Nephron progenitor cell (in vitro differentiated cells): ENCODE results near the gene FRAT1.

ENCODE experiments used
- DNase-seq: peaks from one replicate; pipeline ENCODE4 v3.0.0; 2021
- H3K27ac Mint-ChIP-seq: 2 replicates; pipeline ENCODE4 v1.8.0; 2021; ENCODE audit warnings: mild to moderate bottlenecking, moderate library complexity, mixed read lengths
- H3K27me3 Mint-ChIP-seq: 2 replicates; pipeline ENCODE4 v1.8.0; 2021; ENCODE audit warnings: mild to moderate bottlenecking, low read depth, mixed read lengths; ENCODE audit not compliant: poor library complexity
- H3K36me3 Mint-ChIP-seq: 2 replicates; pipeline ENCODE4 v1.8.0; 2021; ENCODE audit warnings: low read depth, mixed read lengths
- H3K4me1 Mint-ChIP-seq: 2 replicates; pipeline ENCODE4 v1.8.0; 2021; ENCODE audit warnings: mixed read lengths
- H3K4me3 Mint-ChIP-seq: 2 replicates; pipeline ENCODE4 v1.8.0; 2021; ENCODE audit warnings: mild to moderate bottlenecking, moderate library complexity, mixed read lengths
- H3K9me3 Mint-ChIP-seq: 2 replicates; pipeline ENCODE4 v1.8.0; 2021; ENCODE audit warnings: mild to moderate bottlenecking, moderate library complexity, mixed read lengths
- TF ChIP-seq, protein P1 (sequence below): fragments of 200-600 bp; sonication (generic); IDR thresholded peaks from 2 replicates; pipeline ENCODE4 v1.5.0; 2021; ENCODE audit warnings: antibody characterized with exemption

The FRAT1 gene

DNA sequence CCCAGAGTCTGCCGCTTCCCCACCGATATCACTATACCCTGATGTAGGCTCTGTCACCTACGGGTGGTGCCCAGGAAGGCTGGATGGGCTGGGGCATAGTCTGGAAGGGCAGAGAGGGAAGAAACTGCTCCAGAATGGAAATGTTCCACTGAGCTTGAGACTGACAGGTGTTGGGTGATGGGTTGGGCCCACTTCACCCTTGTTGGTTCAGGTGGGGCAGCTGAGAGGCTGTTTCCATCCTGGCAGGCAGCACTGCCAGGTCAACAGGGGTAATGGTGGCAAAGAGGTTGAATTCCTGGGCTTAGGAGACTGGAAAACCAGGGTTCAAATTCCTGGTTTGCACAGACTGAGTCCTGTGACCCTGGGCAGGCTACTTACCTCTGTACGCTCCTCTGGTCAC, 44.0 kb downstream of the FRAT1 start:
- H3K27ac Mint-ChIP-seq, result no peak overlapping the region
- no peak overlapping the region for H3K4me3 Mint-ChIP-seq
- DNase-seq, result no peak
- no peaks in the 10 kb centered on the region for H3K9me3 Mint-ChIP-seq
- H3K4me1 Mint-ChIP-seq, result no peaks in the 10 kb centered on the region
- no peaks in the 10 kb centered on the region for H3K27me3 Mint-ChIP-seq
- TF ChIP-seq, protein P1, sequence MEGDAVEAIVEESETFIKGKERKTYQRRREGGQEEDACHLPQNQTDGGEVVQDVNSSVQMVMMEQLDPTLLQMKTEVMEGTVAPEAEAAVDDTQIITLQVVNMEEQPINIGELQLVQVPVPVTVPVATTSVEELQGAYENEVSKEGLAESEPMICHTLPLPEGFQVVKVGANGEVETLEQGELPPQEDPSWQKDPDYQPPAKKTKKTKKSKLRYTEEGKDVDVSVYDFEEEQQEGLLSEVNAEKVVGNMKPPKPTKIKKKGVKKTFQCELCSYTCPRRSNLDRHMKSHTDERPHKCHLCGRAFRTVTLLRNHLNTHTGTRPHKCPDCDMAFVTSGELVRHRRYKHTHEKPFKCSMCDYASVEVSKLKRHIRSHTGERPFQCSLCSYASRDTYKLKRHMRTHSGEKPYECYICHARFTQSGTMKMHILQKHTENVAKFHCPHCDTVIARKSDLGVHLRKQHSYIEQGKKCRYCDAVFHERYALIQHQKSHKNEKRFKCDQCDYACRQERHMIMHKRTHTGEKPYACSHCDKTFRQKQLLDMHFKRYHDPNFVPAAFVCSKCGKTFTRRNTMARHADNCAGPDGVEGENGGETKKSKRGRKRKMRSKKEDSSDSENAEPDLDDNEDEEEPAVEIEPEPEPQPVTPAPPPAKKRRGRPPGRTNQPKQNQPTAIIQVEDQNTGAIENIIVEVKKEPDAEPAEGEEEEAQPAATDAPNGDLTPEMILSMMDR, result no peak
- peaks cover 47% of the 10 kb centered on the region for H3K36me3 Mint-ChIP-seq

DNA sequence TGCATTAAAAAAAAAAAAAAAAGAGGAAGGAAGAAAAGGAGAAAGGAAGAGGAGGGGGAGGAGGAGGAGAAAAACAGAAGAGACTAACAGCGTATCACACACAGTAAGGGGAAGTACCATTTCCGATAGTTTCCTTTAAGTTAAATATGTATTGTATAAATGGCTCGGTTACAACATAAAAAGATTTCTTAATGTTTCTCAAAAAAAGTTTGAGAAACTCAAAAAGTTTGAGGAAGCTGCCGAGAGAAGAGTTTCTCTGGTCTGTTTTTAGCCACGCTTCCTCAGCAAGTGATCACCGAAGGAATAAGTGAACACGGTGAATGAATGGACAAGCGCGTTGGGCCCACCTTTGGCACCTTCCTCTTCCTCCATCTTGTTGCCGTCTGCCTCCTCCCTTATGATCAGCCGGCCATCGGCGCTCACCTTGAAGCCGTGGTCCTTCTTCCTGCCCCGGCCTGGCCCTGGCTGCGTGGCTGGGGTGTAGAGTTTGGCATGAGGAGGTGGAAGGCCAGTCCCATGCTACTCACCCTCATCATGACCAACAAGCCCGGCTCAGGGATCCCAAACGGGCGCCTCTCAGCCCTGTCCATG, 46.8 kb downstream of the FRAT1 start:
- Mint-ChIP-seq H3K9me3 (no peaks in the 10 kb centered on the region), H3K27ac (no peak overlapping the region), H3K36me3 (peaks cover 42% of the 10 kb centered on the region), H3K4me3 (no peak overlapping the region), H3K27me3 (no peaks in the 10 kb centered on the region), H3K4me1 (no peaks in the 10 kb centered on the region)
- DNase-seq, result no peak
- TF ChIP-seq, protein P1, result no peak

DNA sequence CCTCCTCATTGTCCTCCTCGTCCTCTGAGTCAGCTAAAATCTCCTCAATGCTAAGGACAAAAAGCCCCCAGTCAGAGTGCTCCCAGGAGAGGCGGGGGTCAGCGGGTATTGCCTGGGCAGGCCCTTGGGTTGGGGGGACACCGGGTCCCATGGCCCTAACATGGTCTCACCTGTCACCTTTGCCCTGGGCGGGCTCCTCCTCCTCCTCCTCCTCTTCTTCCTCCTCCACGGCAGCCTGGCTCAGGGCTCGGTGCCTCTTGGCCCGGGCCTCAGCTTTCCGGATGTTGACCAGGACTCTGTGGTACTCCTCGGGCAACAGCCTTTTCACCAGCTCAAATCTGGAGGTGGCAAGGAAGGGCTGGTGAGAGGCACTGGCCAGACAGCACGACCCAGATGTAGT, 47.5 kb downstream of the FRAT1 start:
- Mint-ChIP-seq H3K36me3 (peaks cover 42% of the 10 kb centered on the region), H3K27ac (peak overlapping the region; percentile 48), H3K4me1 (no peaks in the 10 kb centered on the region), H3K27me3 (no peaks in the 10 kb centered on the region), H3K9me3 (no peaks in the 10 kb centered on the region), H3K4me3 (no peak overlapping the region)
- DNase-seq, result no peak
- TF ChIP-seq, protein P1, result no peak

DNA sequence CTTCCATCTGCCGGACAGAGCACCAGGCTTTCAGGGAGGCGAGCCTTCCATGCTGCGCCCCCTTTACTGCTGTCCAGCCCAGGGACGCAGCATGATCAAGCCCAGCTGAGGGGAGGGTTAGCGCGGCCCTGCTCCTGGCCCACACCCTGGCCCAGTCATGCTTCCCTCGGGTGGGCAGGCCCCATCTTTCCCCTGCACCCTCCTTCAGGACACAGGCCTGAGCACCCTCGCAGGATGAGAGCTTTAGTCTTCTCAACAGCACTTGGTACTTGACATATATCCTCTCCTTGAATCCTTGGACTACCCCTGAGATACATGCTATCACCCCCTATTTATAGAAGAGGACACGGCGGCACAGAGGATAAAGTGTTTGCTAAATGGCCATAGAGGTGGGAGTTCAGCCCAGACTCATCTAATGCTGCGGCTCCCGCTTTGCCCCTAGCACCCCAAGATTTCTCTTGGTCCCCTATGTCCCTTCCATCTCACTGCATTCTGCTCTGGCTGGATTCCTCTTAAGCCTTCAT, 48.1 kb downstream of the FRAT1 start:
- H3K4me1 Mint-ChIP-seq, result no peaks in the 10 kb centered on the region
- no peaks in the 10 kb centered on the region for H3K27me3 Mint-ChIP-seq
- no peak overlapping the region for H3K4me3 Mint-ChIP-seq
- no peak for DNase-seq
- H3K9me3 Mint-ChIP-seq, result no peaks in the 10 kb centered on the region
- peak overlapping the region; percentile 63 for H3K27ac Mint-ChIP-seq
- TF ChIP-seq, protein P1, result no peak
- H3K36me3 Mint-ChIP-seq, result peaks cover 48% of the 10 kb centered on the region
